Thoracic aorta (tissue), 2 donors: ENCODE measurements around the gene MAFF. TPM values are rescaled to one million over a fixed set of nuclear protein-coding genes. Genes with fewer than 3 reads are reported as not detected.

Experiments
- ATAC-seq: fragments of 150-250 bp; one replicate; pipeline ENCODE4 v1.8.0; 2017; ENCODE audit warnings: low read depth; ENCODE audit not compliant: insufficient number of reproducible peaks, low FRiP score
- DNase-seq: peaks from one replicate; pipeline ENCODE4 v3.0.0-alpha.2; 2020; ENCODE audit warnings: low spot score
- H3K27ac ChIP-seq, 2 donors: fragments of 200-600 bp; sonication (generic); 1 replicate in 1 of 2; 2 replicates in 1 of 2; pipeline ENCODE4 v1.5.1; 2016; ENCODE audit warnings: mild to moderate bottlenecking in 2 of 2, moderate library complexity in 2 of 2
- H3K27me3 ChIP-seq: fragments of 200-600 bp; sonication (generic); replicated peaks from 2 replicates; pipeline ENCODE4 v1.6.0; 2016; ENCODE audit warnings: mild to moderate bottlenecking; ENCODE audit not compliant: insufficient read depth
- H3K36me3 ChIP-seq: fragments of 200-600 bp; sonication (generic); one replicate; pipeline ENCODE4 v1.5.1; 2016
- H3K4me1 ChIP-seq, 2 donors: fragments of 200-600 bp; sonication (generic); 1 replicate in 1 of 2; 2 replicates in 1 of 2; pipeline versions ENCODE4 v1.5.1 to v1.6.0; 2016; ENCODE audit warnings: low read depth in 2 of 2, mild to moderate bottlenecking in 1 of 2; ENCODE audit not compliant: control insufficient read depth in 1 of 2
- H3K4me3 ChIP-seq: fragments of 200-600 bp; sonication (generic); 2 replicates; pipeline ENCODE4 v1.5.1; 2016; ENCODE audit warnings: mild to moderate bottlenecking
- H3K9me3 ChIP-seq: fragments of 200-600 bp; sonication (generic); 2 replicates; pipeline ENCODE4 v1.5.1; 2016
- CTCF ChIP-seq: fragments of 200-600 bp; sonication (generic); IDR thresholded peaks from one replicate; pipeline ENCODE4 v1.5.1; 2019; ENCODE audit warnings: antibody characterized with exemption
- total RNA-seq, 2 donors: library from RNA; depleted of rRNA; stranded (reverse); fragments of >200 nt; gene quantifications; one replicate each; pipeline versions ENCODE4 v1.1.0 to v1.2.3, GENCODE V29; 2016

MAFF gene
- total RNA-seq, 2 donors from 2014 or later, result 97.6 to 111 TPM

GRCh38 chr22:38163844-38164550, 37.8 kb upstream of the MAFF start:
- Histone ChIP-seq H3K9me3 (no peaks in the 10 kb centered on the region), H3K27ac (no peak overlapping the region)

GRCh38 chr22:38164551-38164918, 37.3 kb upstream of the MAFF start:
- Histone ChIP-seq H3K36me3 (peaks cover 2% of the 10 kb centered on the region), H3K4me1 (peaks cover 0 to 16% of the 10 kb centered on the region in 2 donors), H3K9me3 (no peaks in the 10 kb centered on the region), H3K27ac (no peak overlapping the region), H3K4me3 (no peak overlapping the region), H3K27me3 (no peaks in the 10 kb centered on the region)
- ATAC-seq (no peak), DNase-seq (no peak)
- TF ChIP-seq CTCF, result no peak

More at GRCh38 chr22:38163844-38164550, 37.8 kb upstream of the MAFF start:
- H3K4me1 ChIP-seq, result peaks cover 0 to 16% of the 10 kb centered on the region in 2 donors
- peaks cover 2% of the 10 kb centered on the region for H3K36me3 ChIP-seq
- ATAC-seq, result no peak
- DNase-seq, result no peak
- no peak overlapping the region for H3K4me3 ChIP-seq
- TF ChIP-seq CTCF, result no peak
- no peaks in the 10 kb centered on the region for H3K27me3 ChIP-seq

- H3K27ac ChIP-seq, result no peak overlapping the region
- peaks cover 0 to 16% of the 10 kb centered on the region in 2 donors for H3K4me1 ChIP-seq
- H3K4me3 ChIP-seq, result no peak overlapping the region
- no peaks in the 10 kb centered on the region for H3K9me3 ChIP-seq
- ATAC-seq, result no peak
- no peak for TF ChIP-seq CTCF
- H3K36me3 ChIP-seq, result peaks cover 2% of the 10 kb centered on the region
- no peak for DNase-seq
- H3K27me3 ChIP-seq, result no peaks in the 10 kb centered on the region
Observed at GRCh38 chr22:38165922-38166593, 35.7 kb upstream of the MAFF start.

GRCh38 chr22:38167988-38168407, 33.8 kb upstream of the MAFF start:
- TF ChIP-seq CTCF, result no peak
- H3K9me3 ChIP-seq, result no peaks in the 10 kb centered on the region
- no peak overlapping the region for H3K27ac ChIP-seq
- no peaks in the 10 kb centered on the region for H3K27me3 ChIP-seq
- peaks cover 0 to 24% of the 10 kb centered on the region in 2 donors for H3K4me1 ChIP-seq
- H3K36me3 ChIP-seq, result peaks cover 2% of the 10 kb centered on the region
- no peak overlapping the region for H3K4me3 ChIP-seq
- DNase-seq (no peak), ATAC-seq (no peak)

- Histone ChIP-seq H3K9me3 (no peaks in the 10 kb centered on the region), H3K4me1 (peaks cover 0 to 29% of the 10 kb centered on the region in 2 donors), H3K4me3 (no peak overlapping the region), H3K27ac (no peak overlapping the region), H3K27me3 (no peaks in the 10 kb centered on the region), H3K36me3 (peaks cover 2% of the 10 kb centered on the region)
- TF ChIP-seq CTCF, result no peak
- DNase-seq (no peak), ATAC-seq (no peak)
Observed at GRCh38 chr22:38169116-38169515, 32.7 kb upstream of the MAFF start.
